MM.1S (cell line): Measurements from ENCODE around the gene NPHS1.

Source experiments
- EZH2 ChIP-seq: fragments of 300-600 bp; sonication (generic); optimal IDR thresholded peaks from 2 replicates; pipeline ENCODE3; 2017; ENCODE audit warnings: low read depth, mild to moderate bottlenecking, antibody characterized with exemption, low read length, mixed read lengths
- EZH2phosphoT487 ChIP-seq: fragments of 300-600 bp; sonication (generic); IDR thresholded peaks from 2 replicates; pipeline ENCODE4 v1.6.1; 2018; ENCODE audit warnings: antibody characterized with exemption, low read length
- TF ChIP-seq, protein P1 (sequence below): fragments of 300-600 bp; sonication (generic); IDR thresholded peaks from 2 replicates; pipeline ENCODE4 v1.5.1; 2016; ENCODE audit warnings: antibody characterized with exemption, low read length, mixed read lengths

DNA sequence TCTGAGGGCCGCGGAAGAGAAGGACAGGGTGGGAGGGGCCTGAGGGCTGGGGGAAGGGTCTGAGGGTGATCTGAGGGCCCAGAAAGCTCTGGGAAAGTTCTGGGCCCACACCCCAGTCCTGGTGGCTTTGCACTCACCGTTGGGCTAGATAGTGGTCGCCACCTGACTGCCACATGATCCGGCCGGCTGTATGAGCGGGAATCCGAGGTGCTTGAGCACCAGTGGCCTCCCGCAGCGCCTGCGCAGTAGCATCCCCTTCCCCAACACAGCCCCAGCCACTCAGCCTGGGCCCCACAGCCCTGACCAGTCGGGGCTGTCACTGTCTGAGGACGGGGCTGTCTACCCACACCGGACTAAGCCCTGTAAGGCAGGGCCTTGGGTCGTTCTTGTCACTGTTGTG is 54.6 kb downstream of the NPHS1 start:
- TF ChIP-seq, protein P1, sequence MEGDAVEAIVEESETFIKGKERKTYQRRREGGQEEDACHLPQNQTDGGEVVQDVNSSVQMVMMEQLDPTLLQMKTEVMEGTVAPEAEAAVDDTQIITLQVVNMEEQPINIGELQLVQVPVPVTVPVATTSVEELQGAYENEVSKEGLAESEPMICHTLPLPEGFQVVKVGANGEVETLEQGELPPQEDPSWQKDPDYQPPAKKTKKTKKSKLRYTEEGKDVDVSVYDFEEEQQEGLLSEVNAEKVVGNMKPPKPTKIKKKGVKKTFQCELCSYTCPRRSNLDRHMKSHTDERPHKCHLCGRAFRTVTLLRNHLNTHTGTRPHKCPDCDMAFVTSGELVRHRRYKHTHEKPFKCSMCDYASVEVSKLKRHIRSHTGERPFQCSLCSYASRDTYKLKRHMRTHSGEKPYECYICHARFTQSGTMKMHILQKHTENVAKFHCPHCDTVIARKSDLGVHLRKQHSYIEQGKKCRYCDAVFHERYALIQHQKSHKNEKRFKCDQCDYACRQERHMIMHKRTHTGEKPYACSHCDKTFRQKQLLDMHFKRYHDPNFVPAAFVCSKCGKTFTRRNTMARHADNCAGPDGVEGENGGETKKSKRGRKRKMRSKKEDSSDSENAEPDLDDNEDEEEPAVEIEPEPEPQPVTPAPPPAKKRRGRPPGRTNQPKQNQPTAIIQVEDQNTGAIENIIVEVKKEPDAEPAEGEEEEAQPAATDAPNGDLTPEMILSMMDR: no peak
- TF ChIP-seq EZH2: no peak
- TF ChIP-seq EZH2phosphoT487: no peak
